Measurements from ENCODE around the gene DIRAS1.

GRCh38 chr19:2716275-2716650 lies 4.9 kb downstream of the DIRAS1 start:
- no peak for TF ChIP-seq CTCF (IDR thresholded peaks at IDR 0.05)
- no peak for TF ChIP-seq POLR2A (IDR thresholded peaks at IDR 0.05)
- TF ChIP-seq EP300 (IDR thresholded peaks at IDR 0.05): no peak
